GM06990 (cell line): Measurements from ENCODE around the gene PIGT.

Experiments used
- DNase-seq: peaks from one replicate; pipeline ENCODE4 v3.0.0-alpha.2; 2011; ENCODE audit not compliant: insufficient read length; ENCODE audit errors: extremely low read depth
- H3K27me3 ChIP-seq: replicated peaks from 2 replicates; pipeline ENCODE4 v1.6.0; 2011; ENCODE audit warnings: low read length; ENCODE audit not compliant: control insufficient read depth, insufficient read depth
- H3K36me3 ChIP-seq: 2 replicates; pipeline ENCODE4 v1.5.1; 2011; ENCODE audit warnings: low read length; ENCODE audit not compliant: control insufficient read depth, insufficient read depth
- H3K4me3 ChIP-seq: replicated peaks from 2 replicates; pipeline ENCODE4 v1.5.1; 2011; ENCODE audit warnings: low read depth, mild to moderate bottlenecking, control low read depth, low read length
- CTCF ChIP-seq: IDR thresholded peaks from 2 replicates; pipeline ENCODE4 v1.5.1; 2011; ENCODE audit warnings: low read length, control low read depth, mild to moderate bottlenecking, inconsistent platforms; ENCODE audit not compliant: insufficient read depth, poor library complexity, severe bottlenecking

The PIGT gene

GRCh38 chr20:45433316-45433715, 17.4 kb downstream of the PIGT start:
- Histone ChIP-seq H3K4me3 (no peak overlapping the region), H3K36me3 (no peaks in the 10 kb centered on the region; the same call in 1 of the 2 replicates), H3K27me3 (no peaks in the 10 kb centered on the region)
- DNase-seq, result no peak
- no peak for TF ChIP-seq CTCF

GRCh38 chr20:45433976-45434375, 18.0 kb downstream of the PIGT start:
- DNase-seq, result no peak
- no peaks in the 10 kb centered on the region; the same call in 1 of the 2 replicates for H3K36me3 ChIP-seq
- H3K27me3 ChIP-seq, result no peaks in the 10 kb centered on the region
- no peak overlapping the region for H3K4me3 ChIP-seq
- TF ChIP-seq CTCF, result no peak

DNA sequence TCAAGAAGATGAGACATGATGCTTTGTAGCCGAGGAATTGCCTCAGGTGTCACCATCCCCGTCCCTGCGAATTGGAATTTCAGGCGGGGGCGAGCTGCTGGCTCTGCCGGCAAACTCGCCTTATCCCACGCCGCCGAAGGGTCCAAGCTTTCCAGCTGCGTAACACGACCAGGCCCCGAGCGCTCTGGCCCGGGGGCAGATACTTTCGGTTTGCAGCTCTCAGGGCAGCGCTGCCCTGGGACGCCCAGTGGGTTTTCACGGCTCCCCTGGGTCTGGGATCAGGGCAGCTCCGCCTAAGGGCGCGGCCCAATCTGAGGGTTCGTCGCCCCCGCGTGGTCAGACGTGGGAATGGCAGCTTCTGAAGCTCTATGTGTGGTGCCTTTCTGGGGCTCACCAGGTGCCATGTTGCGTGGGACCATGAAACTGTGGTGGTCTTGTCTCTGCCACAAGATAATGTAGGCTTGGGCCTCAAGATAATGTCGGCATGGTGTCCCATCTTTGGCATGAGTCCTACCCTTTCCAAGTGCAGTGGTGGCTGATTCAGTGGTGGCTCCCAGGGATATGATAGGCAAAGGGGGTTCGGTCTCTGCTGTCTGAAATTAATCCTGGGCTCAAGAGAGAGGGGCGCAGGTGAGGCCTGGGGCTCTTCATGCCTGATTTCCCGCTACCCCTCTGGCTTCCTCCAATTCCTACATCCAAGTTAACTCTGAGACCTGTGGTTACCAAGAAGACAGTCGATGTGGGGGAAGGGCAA, 21.0 kb downstream of the PIGT start:
- DNase-seq, result peak; percentile 77
- Histone ChIP-seq H3K36me3 (no peaks in the 10 kb centered on the region; the same call in 1 of the 2 replicates), H3K4me3 (peak overlapping the region; percentile 45), H3K27me3 (no peaks in the 10 kb centered on the region)
- TF ChIP-seq CTCF, result peak; percentile 89

GRCh38 chr20:45440424-45440823, 24.5 kb downstream of the PIGT start:
- no peaks in the 10 kb centered on the region for H3K36me3 ChIP-seq
- H3K27me3 ChIP-seq, result no peaks in the 10 kb centered on the region
- no peak overlapping the region for H3K4me3 ChIP-seq
- TF ChIP-seq CTCF, result no peak
- no peak for DNase-seq

GRCh38 chr20:45440891-45441685, 25.1 kb downstream of the PIGT start:
- H3K36me3 ChIP-seq, result no peaks in the 10 kb centered on the region
- H3K27me3 ChIP-seq, result no peaks in the 10 kb centered on the region
- H3K4me3 ChIP-seq, result no peak overlapping the region
- DNase-seq, result no peak
- no peak for TF ChIP-seq CTCF
